Measurements from ENCODE around the gene TAS2R38.

DNA sequence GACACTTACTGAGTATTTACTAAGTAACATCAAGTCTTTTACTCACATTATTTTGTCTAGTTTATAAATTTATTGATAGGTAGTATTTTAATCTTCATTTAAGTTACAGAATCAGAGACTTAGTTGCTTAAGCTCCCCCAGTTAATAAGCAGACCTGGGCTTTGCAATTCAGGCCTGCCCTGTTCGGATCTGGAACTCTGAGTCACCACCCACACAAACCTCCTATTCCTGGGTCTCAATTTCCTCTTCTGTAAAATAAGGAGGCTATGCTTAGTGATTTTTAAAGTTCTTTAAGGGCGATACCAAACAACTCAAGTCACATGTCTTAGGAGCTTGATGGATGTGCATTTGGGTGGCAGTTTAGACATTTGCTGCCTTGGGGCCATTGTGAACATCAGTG lies 18.6 kb upstream of the TAS2R38 start:
- TF ChIP-seq, protein P1, sequence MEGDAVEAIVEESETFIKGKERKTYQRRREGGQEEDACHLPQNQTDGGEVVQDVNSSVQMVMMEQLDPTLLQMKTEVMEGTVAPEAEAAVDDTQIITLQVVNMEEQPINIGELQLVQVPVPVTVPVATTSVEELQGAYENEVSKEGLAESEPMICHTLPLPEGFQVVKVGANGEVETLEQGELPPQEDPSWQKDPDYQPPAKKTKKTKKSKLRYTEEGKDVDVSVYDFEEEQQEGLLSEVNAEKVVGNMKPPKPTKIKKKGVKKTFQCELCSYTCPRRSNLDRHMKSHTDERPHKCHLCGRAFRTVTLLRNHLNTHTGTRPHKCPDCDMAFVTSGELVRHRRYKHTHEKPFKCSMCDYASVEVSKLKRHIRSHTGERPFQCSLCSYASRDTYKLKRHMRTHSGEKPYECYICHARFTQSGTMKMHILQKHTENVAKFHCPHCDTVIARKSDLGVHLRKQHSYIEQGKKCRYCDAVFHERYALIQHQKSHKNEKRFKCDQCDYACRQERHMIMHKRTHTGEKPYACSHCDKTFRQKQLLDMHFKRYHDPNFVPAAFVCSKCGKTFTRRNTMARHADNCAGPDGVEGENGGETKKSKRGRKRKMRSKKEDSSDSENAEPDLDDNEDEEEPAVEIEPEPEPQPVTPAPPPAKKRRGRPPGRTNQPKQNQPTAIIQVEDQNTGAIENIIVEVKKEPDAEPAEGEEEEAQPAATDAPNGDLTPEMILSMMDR (IDR thresholded peaks at IDR 0.05 in 2 of 3, conservative IDR thresholded peaks at IDR 0.05 in 1 of 3; ENCODE audit: borderline replicate concordance in 1 of 3, insufficient read depth in 1 of 3, low read depth in 2 of 3, low read length in 2 of 3) = no peak
- TF ChIP-seq, protein P2, sequence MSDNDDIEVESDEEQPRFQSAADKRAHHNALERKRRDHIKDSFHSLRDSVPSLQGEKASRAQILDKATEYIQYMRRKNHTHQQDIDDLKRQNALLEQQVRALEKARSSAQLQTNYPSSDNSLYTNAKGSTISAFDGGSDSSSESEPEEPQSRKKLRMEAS (IDR thresholded peaks at IDR 0.05) = no peak
- no peak for TF ChIP-seq POLR2A (IDR thresholded peaks at IDR 0.05; ENCODE audit: borderline replicate concordance, extremely low read depth, insufficient read depth, insufficient read length)
- TF ChIP-seq ZFX (IDR thresholded peaks at IDR 0.05) = no peak
- TF ChIP-seq RAD21 (IDR thresholded peaks at IDR 0.05; ENCODE audit: low read depth) = no peak
- no peak for TF ChIP-seq EZH2 (IDR thresholded peaks at IDR 0.05)
- TF ChIP-seq, protein P3, sequence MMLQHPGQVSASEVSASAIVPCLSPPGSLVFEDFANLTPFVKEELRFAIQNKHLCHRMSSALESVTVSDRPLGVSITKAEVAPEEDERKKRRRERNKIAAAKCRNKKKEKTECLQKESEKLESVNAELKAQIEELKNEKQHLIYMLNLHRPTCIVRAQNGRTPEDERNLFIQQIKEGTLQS (IDR thresholded peaks at IDR 0.05) = no peak
- TF ChIP-seq EGR1 (IDR thresholded peaks at IDR 0.05; ENCODE audit: low read depth) = no peak
- no peak for TF ChIP-seq EZH2phosphoT487 (IDR thresholded peaks at IDR 0.05; ENCODE audit: borderline replicate concordance)
- TF ChIP-seq CEBPB (IDR thresholded peaks at IDR 0.05; ENCODE audit: low read depth) = no peak
- TF ChIP-seq, protein P4, sequence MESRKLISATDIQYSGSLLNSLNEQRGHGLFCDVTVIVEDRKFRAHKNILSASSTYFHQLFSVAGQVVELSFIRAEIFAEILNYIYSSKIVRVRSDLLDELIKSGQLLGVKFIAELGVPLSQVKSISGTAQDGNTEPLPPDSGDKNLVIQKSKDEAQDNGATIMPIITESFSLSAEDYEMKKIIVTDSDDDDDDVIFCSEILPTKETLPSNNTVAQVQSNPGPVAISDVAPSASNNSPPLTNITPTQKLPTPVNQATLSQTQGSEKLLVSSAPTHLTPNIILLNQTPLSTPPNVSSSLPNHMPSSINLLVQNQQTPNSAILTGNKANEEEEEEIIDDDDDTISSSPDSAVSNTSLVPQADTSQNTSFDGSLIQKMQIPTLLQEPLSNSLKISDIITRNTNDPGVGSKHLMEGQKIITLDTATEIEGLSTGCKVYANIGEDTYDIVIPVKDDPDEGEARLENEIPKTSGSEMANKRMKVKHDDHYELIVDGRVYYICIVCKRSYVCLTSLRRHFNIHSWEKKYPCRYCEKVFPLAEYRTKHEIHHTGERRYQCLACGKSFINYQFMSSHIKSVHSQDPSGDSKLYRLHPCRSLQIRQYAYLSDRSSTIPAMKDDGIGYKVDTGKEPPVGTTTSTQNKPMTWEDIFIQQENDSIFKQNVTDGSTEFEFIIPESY (IDR thresholded peaks at IDR 0.05; ENCODE audit: extremely low read depth, insufficient replicate concordance, low read length) = no peak
- TF ChIP-seq YY1 (IDR thresholded peaks at IDR 0.05; ENCODE audit: extremely low read depth, insufficient replicate concordance, low read depth, low read length) = no peak
- TF ChIP-seq, protein P5, sequence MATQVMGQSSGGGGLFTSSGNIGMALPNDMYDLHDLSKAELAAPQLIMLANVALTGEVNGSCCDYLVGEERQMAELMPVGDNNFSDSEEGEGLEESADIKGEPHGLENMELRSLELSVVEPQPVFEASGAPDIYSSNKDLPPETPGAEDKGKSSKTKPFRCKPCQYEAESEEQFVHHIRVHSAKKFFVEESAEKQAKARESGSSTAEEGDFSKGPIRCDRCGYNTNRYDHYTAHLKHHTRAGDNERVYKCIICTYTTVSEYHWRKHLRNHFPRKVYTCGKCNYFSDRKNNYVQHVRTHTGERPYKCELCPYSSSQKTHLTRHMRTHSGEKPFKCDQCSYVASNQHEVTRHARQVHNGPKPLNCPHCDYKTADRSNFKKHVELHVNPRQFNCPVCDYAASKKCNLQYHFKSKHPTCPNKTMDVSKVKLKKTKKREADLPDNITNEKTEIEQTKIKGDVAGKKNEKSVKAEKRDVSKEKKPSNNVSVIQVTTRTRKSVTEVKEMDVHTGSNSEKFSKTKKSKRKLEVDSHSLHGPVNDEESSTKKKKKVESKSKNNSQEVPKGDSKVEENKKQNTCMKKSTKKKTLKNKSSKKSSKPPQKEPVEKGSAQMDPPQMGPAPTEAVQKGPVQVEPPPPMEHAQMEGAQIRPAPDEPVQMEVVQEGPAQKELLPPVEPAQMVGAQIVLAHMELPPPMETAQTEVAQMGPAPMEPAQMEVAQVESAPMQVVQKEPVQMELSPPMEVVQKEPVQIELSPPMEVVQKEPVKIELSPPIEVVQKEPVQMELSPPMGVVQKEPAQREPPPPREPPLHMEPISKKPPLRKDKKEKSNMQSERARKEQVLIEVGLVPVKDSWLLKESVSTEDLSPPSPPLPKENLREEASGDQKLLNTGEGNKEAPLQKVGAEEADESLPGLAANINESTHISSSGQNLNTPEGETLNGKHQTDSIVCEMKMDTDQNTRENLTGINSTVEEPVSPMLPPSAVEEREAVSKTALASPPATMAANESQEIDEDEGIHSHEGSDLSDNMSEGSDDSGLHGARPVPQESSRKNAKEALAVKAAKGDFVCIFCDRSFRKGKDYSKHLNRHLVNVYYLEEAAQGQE (IDR thresholded peaks at IDR 0.05; ENCODE audit: low read depth) = no peak
- no peak for TF ChIP-seq POLR2AphosphoS5 (IDR thresholded peaks at IDR 0.05; ENCODE audit: low read depth, low read length)

Measured in HCT116 (cell line).